ENCODE data around the gene PABPC3.
A peak's percentile ranks its signal among the peaks of the same experiment; 100 is the strongest.

Gene PABPC3

GRCh38 chr13:25088562-25089221 lies 7.2 kb upstream of the PABPC3 start:
- H3K36me3 ChIP-seq (replicated peaks), result no peaks in the 10 kb centered on the region
- H3K27ac ChIP-seq, result no peak overlapping the region
- no peaks in the 10 kb centered on the region for H3K27me3 ChIP-seq (replicated peaks)
- no peak overlapping the region for H3K4me3 ChIP-seq (ENCODE audit: low read depth, low read length)
- no peak for DNase-seq
- no peak for TF ChIP-seq CTCF (IDR thresholded peaks at IDR 0.05; ENCODE audit: low read depth, low read length, missing control alignments)
- in situ Hi-C loops (cut with HindIII; ENCODE audit: low pct_ligation_motif_present, low sequenced_read_pairs), result no loop called here

- Histone ChIP-seq H3K27me3 (replicated peaks) (no peaks in the 10 kb centered on the region), H3K36me3 (replicated peaks) (no peaks in the 10 kb centered on the region), H3K27ac (no peak overlapping the region), H3K4me3 (ENCODE audit: low read depth, low read length) (no peak overlapping the region)
- DNase-seq, result no peak
- in situ Hi-C loops (cut with HindIII; ENCODE audit: low pct_ligation_motif_present, low sequenced_read_pairs), result no loop called here
- TF ChIP-seq CTCF (IDR thresholded peaks at IDR 0.05; ENCODE audit: low read depth, low read length, missing control alignments), result no peak
Measured at GRCh38 chr13:25097426-25097825, 1.5 kb downstream of the PABPC3 start.

- no peak for TF ChIP-seq CTCF (IDR thresholded peaks at IDR 0.05; ENCODE audit: low read depth, low read length, missing control alignments)
- in situ Hi-C loops (cut with HindIII; ENCODE audit: low pct_ligation_motif_present, low sequenced_read_pairs), result no loop called here
- Histone ChIP-seq H3K27me3 (replicated peaks) (no peaks in the 10 kb centered on the region), H3K4me3 (ENCODE audit: low read depth, low read length) (no peak overlapping the region), H3K27ac (no peak overlapping the region), H3K36me3 (replicated peaks) (no peaks in the 10 kb centered on the region)
- no peak for DNase-seq
Measured at GRCh38 chr13:25103711-25104110, 7.8 kb downstream of the PABPC3 start.

- Histone ChIP-seq H3K36me3 (replicated peaks) (no peaks in the 10 kb centered on the region), H3K27ac (no peak overlapping the region), H3K27me3 (replicated peaks) (no peaks in the 10 kb centered on the region), H3K4me3 (ENCODE audit: low read depth, low read length) (no peak overlapping the region)
- no peak for TF ChIP-seq CTCF (IDR thresholded peaks at IDR 0.05; ENCODE audit: low read depth, low read length, missing control alignments)
- in situ Hi-C loops (cut with HindIII; ENCODE audit: low pct_ligation_motif_present, low sequenced_read_pairs), result no loop called here
- no peak for DNase-seq
Measured at GRCh38 chr13:25109341-25109740, 13.4 kb downstream of the PABPC3 start.

GRCh38 chr13:25110956-25111584 lies 15.1 kb downstream of the PABPC3 start:
- Histone ChIP-seq H3K27ac (no peak overlapping the region), H3K36me3 (replicated peaks) (no peaks in the 10 kb centered on the region), H3K4me3 (ENCODE audit: low read depth, low read length) (no peak overlapping the region), H3K27me3 (replicated peaks) (no peaks in the 10 kb centered on the region)
- in situ Hi-C loops (cut with HindIII; ENCODE audit: low pct_ligation_motif_present, low sequenced_read_pairs), result no loop called here
- TF ChIP-seq CTCF (IDR thresholded peaks at IDR 0.05; ENCODE audit: low read depth, low read length, missing control alignments), result no peak
- DNase-seq, result no peak

- in situ Hi-C loops (cut with HindIII; ENCODE audit: low pct_ligation_motif_present, low sequenced_read_pairs), result no loop called here
- DNase-seq, result peak; percentile 31
- no peaks in the 10 kb centered on the region for H3K27me3 ChIP-seq (replicated peaks)
Measured at GRCh38 chr13:25111585-25111956, 15.6 kb downstream of the PABPC3 start.

More at GRCh38 chr13:25111585-25111956, 15.6 kb downstream of the PABPC3 start:
- Histone ChIP-seq H3K4me3 (ENCODE audit: low read depth, low read length) (no peak overlapping the region), H3K27ac (no peak overlapping the region), H3K36me3 (replicated peaks) (no peaks in the 10 kb centered on the region)
- TF ChIP-seq CTCF (IDR thresholded peaks at IDR 0.05; ENCODE audit: low read depth, low read length, missing control alignments), result no peak

Data from brain microvascular endothelial cell (primary cell).